Calu3 (cell line): ENCODE data around the gene GNG5. TPM values are rescaled to one million over a fixed set of nuclear protein-coding genes. Genes with fewer than 3 reads are reported as not detected.
A peak's percentile ranks its signal among the peaks of the same experiment; 100 is the strongest.

Source experiments
- BruUV-seq: library from RNA; stranded (reverse); fragments of 400-500 nt; replicated peaks from 2 replicates; lab custom pipeline; 2021; lab: Mats Ljungman, UMichigan
- CTCF ChIA-PET: fragments of 300-600 bp; sonication (Branson Sonifier 250); formaldehyde crosslinking; loops from one replicate; lab custom pipeline; 2022; ENCODE audit warnings: antibody characterized with exemption; lab: Charles Lee
- DNase-seq: peaks from one replicate; pipeline ENCODE4 v3.0.0; 2022
- H3K27ac Mint-ChIP-seq: one replicate; pipeline ENCODE4 v1.8.0; 2022; ENCODE audit warnings: mixed read lengths; ENCODE audit not compliant: unreplicated experiment
- H3K27me3 Mint-ChIP-seq: one replicate; pipeline ENCODE4 v1.8.0; 2022; ENCODE audit warnings: mixed read lengths; ENCODE audit not compliant: unreplicated experiment
- H3K36me3 Mint-ChIP-seq: one replicate; pipeline ENCODE4 v1.8.0; 2022; ENCODE audit warnings: mild to moderate bottlenecking, moderate library complexity, mixed read lengths; ENCODE audit not compliant: insufficient read depth, unreplicated experiment
- H3K4me1 Mint-ChIP-seq: one replicate; pipeline ENCODE4 v1.8.0; 2022; ENCODE audit warnings: mild to moderate bottlenecking, low read depth, mixed read lengths; ENCODE audit not compliant: unreplicated experiment
- H3K4me3 Mint-ChIP-seq: one replicate; pipeline ENCODE4 v1.8.0; 2022; ENCODE audit warnings: mild to moderate bottlenecking, low read depth, moderate library complexity, mixed read lengths; ENCODE audit not compliant: unreplicated experiment
- H3K9me3 Mint-ChIP-seq: one replicate; pipeline ENCODE4 v1.8.0; 2022; ENCODE audit warnings: low read depth, mixed read lengths; ENCODE audit not compliant: unreplicated experiment
- intact Hi-C: fragments of 100-400 bp; cut with micrococcal nuclease; formaldehyde crosslinking; loops from one replicate; pipeline ENCODE4 v1.10.0; 2022; ENCODE audit not compliant: unreplicated experiment
- total RNA-seq: library from RNA; stranded (reverse); gene quantifications from 2 replicates; pipeline ENCODE4 v1.2.3, GENCODE V29; 2022
- TF ChIP-seq, protein P1 (sequence below): fragments of 200-600 bp; IDR thresholded peaks from one replicate; pipeline ENCODE4 v1.8.0; 2022; ENCODE audit warnings: antibody characterized with exemption; ENCODE audit not compliant: unreplicated experiment

The GNG5 gene
- total RNA-seq, 1 experiment from 2014 or later: 118 TPM

DNA sequence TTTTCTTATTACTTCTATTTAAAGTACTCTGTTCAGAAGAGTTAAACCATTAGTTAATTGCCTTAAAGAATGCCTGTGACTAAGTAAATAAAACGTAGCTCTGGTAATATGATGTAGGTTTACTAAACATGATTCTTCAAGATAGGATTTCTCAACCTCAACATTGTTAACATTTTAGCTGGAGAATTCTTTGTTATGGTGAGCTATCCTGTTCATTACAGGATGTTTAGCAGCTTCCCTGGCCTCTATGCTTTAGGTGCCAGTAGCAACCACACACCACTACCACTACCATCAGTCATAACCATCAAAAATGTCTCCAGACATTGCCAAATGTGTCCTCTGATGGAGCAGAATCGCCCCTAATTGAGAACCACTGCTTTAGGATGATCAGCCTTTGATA, 16.6 kb downstream of the GNG5 start:
- no peak overlapping the region for H3K4me3 Mint-ChIP-seq
- H3K36me3 Mint-ChIP-seq: peaks cover 8% of the 10 kb centered on the region
- CTCF ChIA-PET: no interaction called here
- intact Hi-C loops: no loop called here
- no peak for DNase-seq
- no TSS peak for BruUV-seq
- TF ChIP-seq, protein P1, sequence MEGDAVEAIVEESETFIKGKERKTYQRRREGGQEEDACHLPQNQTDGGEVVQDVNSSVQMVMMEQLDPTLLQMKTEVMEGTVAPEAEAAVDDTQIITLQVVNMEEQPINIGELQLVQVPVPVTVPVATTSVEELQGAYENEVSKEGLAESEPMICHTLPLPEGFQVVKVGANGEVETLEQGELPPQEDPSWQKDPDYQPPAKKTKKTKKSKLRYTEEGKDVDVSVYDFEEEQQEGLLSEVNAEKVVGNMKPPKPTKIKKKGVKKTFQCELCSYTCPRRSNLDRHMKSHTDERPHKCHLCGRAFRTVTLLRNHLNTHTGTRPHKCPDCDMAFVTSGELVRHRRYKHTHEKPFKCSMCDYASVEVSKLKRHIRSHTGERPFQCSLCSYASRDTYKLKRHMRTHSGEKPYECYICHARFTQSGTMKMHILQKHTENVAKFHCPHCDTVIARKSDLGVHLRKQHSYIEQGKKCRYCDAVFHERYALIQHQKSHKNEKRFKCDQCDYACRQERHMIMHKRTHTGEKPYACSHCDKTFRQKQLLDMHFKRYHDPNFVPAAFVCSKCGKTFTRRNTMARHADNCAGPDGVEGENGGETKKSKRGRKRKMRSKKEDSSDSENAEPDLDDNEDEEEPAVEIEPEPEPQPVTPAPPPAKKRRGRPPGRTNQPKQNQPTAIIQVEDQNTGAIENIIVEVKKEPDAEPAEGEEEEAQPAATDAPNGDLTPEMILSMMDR: no peak
- peaks cover 2% of the 10 kb centered on the region for H3K9me3 Mint-ChIP-seq
- H3K4me1 Mint-ChIP-seq: peaks cover 18% of the 10 kb centered on the region
- no peak overlapping the region for H3K27ac Mint-ChIP-seq
- H3K27me3 Mint-ChIP-seq: no peaks in the 10 kb centered on the region

GRCh38 chr1:84488107-84488506, 18.3 kb downstream of the GNG5 start:
- no peak overlapping the region for H3K27ac Mint-ChIP-seq
- no peak overlapping the region for H3K4me3 Mint-ChIP-seq
- CTCF ChIA-PET: no interaction called here
- peaks cover 18% of the 10 kb centered on the region for H3K4me1 Mint-ChIP-seq
- TF ChIP-seq, protein P1: no peak
- H3K9me3 Mint-ChIP-seq: peaks cover 2% of the 10 kb centered on the region
- H3K27me3 Mint-ChIP-seq: no peaks in the 10 kb centered on the region
- H3K36me3 Mint-ChIP-seq: peaks cover 20% of the 10 kb centered on the region
- BruUV-seq: no TSS peak
- DNase-seq: no peak
- intact Hi-C loops: no loop called here

DNA sequence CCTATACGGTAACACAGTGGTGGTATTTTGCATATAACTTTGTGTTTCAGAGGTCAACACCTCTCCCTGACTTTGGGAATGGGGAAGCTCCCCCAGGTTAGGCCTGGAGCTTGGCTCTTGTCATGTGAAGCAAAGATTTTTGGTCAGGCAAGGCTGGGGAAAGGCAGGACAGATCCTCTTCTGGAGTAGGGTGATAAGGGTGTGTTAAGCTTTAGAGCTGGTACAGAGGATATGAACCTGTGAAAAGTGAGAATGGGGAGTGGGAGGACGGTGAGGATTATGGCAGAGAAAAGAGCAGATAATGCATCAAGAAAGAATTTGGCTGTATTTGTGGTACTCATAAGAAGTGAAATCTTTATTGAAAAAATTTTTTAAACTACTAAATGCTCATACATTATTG, 25.1 kb downstream of the GNG5 start:
- no peaks in the 10 kb centered on the region for H3K27me3 Mint-ChIP-seq
- H3K4me3 Mint-ChIP-seq: peak overlapping the region; percentile 89
- peaks cover 22% of the 10 kb centered on the region for H3K4me1 Mint-ChIP-seq
- DNase-seq: no peak
- H3K9me3 Mint-ChIP-seq: peaks cover 2% of the 10 kb centered on the region
- intact Hi-C loops: no loop called here
- TF ChIP-seq, protein P1: no peak
- BruUV-seq: no TSS peak
- CTCF ChIA-PET: interaction anchor here (0.7 kb wide), 1 partner anchor 112 kb away, joined by 3 read pairs; no protein-coding TSS in a partner anchor
- H3K27ac Mint-ChIP-seq: no peak overlapping the region
- H3K36me3 Mint-ChIP-seq: peaks cover 39% of the 10 kb centered on the region

DNA sequence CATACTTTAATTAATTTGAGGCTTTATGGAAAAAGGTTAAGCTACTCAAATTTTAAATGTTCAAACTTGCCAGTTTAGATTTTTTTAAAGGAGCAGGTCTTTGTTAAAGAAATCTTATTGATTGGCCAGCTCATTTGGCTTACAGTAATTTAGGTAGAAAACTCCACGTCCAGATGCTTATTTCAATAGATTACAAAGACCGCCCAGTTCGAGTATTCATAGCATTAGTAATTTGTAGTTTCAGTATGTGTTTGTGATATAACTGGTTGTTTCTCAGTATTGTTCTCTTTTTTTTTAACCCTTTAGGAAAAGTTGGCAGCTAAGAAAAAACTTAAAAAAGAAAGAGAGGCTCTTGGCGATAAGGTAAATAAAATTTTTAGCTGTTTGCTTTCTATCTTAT, 25.7 kb downstream of the GNG5 start:
- Mint-ChIP-seq H3K27ac (no peak overlapping the region), H3K9me3 (no peaks in the 10 kb centered on the region), H3K4me3 (peak overlapping the region; percentile 89), H3K4me1 (peaks cover 15% of the 10 kb centered on the region), H3K27me3 (no peaks in the 10 kb centered on the region), H3K36me3 (peaks cover 39% of the 10 kb centered on the region)
- CTCF ChIA-PET: interaction anchor here (0.5 to 1.0 kb wide), 2 partner anchors 98 to 451 kb away, joined by 4 to 5 read pairs; no protein-coding TSS in a partner anchor
- DNase-seq: no peak
- intact Hi-C loops: no loop called here
- TF ChIP-seq, protein P1: no peak
- BruUV-seq: no TSS peak
